HG03045 (cell line): ENCODE data around the gene DPM3.
"Not testable (repeated sequence)": the region's sequence is repeated elsewhere in the genome, so short reads cannot be mapped to it uniquely, and the experiment has no call there.

ENCODE experiments used
- ATAC-seq: cut with Tn5 transposase; IDR thresholded peaks from one replicate; pipeline ENCODE4 v1.9.1; 2021; ENCODE audit warnings: mild to moderate bottlenecking, moderate library complexity; ENCODE audit not compliant: unreplicated experiment

DPM3 gene

DNA sequence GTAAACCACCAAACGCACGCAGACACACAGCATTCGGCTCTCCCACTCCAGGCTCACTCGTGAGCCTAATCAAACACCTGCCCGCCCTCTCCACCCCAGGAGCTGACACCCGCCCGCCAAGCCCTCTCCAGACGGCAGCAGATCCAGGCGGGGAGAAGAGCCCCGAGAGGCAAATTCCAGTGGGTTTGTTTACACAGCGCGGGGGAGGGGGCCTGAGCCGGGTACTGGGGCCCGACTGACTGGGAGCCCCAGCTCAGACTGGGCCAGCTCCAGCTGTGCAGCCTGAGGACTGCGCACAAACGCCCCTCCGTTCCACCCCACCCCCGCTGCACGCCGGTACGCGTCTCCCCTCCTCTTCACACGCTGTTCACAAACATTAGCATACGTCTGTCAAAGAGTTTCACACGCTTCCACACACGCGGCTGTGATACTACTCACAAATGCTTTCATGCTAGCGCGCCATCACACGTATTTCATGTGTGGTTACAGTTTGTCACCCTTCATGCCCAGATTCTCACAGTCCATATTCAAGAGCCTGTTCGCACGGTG lies 13.7 kb downstream of the DPM3 start:
- no peak for ATAC-seq

DNA sequence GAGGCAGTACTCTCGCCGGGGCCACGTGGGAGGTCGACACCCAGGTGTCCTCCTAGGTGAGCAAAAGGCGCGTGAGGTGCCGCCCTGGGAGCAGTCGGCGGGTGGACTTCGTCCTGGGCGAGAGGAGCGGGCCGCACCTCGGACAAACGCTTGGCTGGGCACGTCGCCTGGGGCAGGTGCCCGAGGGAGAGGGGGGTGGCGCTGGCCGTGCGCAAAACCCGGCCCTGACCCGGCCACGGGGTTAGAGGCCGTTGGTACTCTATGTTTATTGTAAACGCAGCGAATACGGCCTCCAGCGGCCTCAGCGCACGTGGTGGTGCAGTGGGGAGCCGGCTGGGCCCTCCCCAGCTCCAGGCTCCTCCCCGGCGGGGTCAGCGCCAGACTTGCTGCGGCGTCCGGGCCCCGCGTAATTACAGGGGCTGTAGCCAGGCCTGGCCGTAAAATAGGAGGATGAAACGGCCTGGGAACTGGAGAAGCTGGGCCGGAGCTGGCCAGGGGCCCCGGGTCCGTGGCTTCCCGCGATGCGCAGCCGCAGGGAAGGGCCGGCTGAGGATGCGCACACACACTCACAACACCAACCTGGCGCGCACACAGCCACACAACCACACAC lies 14.3 kb downstream of the DPM3 start:
- ATAC-seq: no peak

DNA sequence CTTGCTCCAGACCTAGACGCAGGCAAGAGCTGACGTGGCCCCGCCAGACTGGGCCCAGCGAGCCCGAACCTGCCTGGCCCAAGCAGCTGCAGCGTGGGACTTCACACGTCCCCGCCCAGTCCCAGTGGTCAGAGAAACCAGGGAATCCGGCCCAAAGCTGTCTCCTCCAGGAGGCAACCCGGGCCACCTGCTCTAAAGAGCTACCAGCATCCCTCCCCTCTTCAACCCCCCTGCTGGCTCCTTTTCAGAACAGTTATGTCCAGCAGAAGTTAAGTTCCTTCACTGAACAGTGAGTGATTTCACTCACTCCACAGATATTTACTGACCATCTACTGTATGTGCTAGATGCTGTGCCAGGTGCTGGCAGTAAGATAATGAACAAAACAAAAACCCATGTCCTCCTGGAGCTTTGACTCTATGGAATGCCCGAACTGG lies 14.8 kb downstream of the DPM3 start:
- ATAC-seq: no peak

DNA sequence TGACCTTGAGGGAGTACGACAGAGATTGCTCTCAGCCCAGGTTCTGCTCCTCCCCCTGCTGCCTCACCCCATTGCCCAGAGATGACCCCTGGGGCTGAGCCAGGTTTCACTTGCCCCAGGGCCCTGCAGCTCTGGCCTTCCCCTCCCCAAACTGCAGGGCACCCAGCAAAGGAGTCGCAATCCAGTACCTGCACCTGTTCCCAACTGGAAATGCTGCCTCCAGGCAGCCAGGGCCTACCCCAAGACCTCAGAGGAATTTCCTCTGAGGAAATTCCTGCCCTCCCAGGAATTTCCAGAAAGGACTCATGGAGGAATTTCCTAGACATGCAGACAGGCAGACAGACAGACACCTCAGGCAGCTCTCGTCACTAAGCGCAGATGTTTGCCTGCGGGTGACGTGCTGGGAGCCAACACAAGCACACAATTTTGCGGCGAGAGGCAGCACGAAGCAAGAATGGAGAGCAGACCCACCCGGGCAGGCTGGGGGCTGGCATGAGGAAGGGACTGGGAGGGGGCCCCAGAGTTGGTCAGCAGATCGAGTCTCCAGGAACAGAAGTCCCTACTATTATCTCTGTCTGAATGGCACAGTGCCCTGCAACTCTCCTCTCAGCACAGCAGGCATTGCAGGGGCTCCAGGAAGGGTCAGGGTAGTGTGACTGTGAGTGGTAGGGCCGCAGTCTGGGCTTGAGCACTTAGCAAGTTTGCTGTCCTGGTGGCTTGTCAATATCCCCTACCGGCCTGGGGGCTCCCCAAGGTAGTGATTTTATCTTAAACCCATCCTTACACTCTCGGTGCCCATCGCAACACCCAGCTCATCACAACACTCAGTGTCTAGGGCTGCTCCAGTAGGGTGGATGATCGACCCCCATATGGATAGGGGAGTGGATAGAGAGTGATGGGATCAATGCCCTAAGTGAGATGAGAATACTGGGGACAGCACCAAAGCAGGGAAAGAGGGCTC lies 15.5 kb downstream of the DPM3 start:
- no peak for ATAC-seq

DNA sequence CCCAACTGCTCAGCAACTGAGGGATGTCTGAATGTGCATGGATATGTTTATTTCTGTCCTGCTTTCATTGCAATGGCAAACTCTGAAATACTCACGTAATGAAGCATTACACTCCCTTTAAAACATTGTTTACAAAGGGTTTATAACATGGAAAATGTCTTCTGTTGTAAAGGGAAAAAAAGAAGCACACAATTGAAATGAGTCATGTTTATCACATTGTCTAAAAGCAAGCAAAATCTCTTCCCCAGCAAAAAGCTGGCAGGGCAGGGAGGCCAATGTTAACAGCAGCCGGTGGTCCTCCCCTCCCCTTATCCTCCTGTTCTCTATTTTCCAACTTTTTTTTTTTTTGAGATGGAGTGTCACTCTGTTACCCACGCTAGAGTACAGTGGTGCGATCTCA lies 16.5 kb downstream of the DPM3 start:
- ATAC-seq: no peak

DNA sequence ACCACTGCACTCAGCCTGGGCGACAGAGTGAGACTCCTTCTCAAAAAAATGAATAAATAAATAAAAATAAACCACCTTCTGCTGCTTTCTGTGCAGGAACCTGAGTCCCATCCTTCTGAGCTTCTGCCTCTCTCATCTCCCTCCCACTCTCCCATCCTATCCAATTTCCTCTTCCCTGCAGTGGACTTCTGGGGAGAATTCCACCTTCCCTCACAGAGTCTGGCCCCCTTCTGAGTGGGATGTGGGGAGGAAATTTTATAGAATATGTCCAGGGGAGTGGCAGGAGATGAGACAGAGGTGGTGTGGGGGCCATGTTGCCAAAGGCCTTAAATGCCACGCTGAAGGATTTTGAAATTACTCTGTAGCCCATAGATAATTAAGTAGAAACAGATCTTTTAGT lies 18.0 kb downstream of the DPM3 start:
- no peak for ATAC-seq

DNA sequence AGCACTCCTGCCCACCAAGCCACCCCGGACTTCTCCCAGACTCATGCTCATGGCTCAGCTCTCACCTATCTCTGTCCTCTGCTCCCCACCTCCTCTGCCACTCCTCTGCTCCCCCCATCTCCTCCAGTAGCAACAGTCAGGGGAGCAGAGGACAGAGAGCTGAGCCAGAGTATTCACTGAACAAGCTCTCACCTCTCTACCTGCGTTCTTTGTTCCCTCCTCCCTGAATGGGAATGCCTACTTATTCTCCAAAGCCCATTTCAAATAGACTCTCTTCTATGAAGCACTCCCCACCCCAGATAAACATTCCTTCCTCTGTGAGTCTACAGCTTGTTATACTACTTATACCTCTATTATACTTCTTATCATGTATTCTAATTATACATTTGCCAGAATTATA lies 19.1 kb downstream of the DPM3 start:
- no peak for ATAC-seq

DNA sequence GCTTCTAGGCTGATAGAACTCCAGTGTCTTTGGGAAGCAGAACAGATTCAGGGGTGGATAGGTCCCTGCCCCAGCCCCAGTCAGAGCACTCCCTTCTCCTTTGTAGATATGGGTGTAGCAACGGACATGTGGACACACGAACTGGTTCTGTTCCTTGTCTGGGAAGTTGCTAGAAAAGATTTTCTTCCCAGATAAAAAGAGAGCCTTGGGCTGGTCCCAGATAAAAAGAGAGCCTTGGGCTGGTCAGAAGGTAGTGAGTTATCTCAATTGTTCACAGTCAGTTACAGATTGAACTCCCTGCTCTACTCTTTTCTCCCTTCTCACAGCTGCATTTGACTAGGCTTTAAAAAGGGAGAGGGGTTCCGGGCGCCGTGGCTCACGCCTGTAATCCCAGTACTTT lies 20.1 kb downstream of the DPM3 start:
- ATAC-seq: no peak

DNA sequence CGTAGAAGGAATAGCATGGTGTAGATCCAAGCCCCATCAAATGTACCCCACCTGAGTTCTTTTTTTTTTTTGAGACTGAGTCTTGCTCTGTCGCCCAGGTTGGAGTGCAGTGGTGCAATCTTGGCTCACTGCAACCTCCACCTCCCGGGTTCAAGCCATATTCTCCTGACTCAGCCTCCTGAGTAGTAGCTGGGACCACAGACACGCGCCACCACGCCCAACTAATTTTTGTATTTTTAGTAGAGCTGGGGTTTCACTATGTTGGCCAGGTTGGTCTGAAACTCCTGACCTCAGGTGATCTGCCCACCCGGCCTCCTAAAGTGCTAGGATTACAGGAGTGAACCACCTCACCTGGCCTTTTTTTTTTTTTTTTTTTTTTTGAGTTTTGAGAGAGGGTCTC lies 22.2 kb downstream of the DPM3 start:
- not testable (repeated sequence) for ATAC-seq

DNA sequence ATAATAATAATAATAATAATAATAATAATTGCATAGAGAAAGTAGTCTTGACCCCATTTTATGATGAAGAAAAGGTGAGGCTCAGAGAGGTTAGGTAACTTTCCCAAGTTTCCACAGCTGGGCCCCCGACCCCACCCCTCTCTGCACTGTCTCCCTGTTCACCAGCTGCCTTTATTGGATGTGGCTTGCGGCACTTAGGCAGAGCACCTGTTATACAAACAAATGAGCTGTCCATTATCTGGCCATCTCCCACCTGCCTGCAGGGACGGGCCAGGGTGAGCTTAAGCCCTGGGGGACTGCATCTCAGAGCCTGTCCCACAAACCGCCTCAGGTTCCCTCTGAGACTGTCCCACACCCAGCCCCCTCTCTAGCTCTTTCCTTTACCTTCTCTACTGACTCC lies 22.7 kb downstream of the DPM3 start:
- ATAC-seq: no peak

DNA sequence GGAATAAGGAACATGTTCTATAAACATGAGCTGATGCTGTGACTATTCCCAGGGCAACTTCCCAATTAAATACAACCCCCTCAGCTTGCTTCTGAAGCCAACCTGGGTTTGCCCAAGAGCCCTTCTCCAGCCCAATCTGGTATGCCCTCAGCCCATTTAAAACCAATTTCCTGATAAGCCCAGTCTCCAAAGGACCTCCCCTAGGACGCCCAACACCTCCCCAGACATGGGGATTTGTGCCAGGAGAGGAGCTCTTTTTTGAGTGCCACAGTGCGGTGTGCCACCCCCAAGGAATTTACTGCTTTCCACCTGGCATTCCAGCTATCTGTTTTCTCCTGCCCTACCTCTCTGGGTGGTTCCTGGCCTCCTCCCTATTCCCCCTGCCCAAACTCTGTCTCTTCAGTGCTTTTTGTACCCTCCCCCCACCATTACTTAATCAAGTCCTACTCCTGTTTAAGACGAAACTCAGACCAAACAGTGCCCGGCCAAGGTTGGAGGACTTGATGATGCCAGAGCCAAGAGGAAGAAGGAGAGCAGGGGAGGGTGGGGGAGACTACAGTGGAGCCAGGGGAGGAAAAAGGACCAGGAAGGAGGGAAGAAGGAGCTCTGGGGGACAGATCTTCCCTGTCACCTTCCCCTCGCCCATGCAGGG lies 24.1 kb downstream of the DPM3 start:
- no peak for ATAC-seq

DNA sequence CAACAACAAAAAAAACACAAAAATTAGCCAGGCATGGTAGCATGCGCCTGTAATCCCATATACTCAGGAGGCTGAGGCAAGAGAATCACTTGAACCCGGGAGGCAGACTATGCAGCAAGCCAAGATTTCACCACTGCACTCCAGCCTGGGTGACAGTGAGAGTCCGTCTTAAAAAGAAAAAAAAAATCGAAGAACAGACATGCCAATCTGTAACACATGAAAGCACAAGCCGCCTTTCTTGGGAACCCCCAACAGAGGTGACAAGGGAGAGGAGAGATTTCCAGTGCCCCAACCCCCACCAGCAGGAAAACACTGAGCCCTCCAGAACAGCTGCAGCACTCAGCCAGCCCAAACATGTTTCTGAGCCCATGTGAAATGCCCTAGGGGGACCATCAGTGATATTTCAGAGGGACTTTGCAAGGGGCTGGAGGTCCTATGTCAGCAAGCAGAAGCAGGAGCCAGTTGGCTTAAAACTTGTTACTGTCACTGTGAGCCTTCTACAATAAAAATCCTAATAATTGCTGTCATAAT lies 26.8 kb downstream of the DPM3 start:
- no peak for ATAC-seq

DNA sequence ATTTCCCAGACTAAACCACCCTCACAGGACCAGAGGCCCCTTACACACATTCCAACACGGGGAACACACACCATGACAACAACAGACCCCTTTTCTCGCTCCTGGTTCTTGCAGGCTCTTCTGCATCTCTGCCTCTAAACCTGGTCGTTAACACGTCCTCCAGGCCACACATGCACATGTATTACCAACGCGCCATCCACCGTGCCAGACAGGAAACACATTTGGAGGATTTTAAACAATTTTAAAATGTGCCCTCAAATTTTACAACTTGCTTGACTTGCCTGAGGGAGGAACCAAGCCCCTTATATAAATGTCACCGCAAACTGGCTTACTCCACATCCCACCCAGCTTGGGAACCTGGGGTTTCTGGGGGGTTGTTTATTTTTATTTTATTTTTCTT lies 29.5 kb downstream of the DPM3 start:
- no peak for ATAC-seq

DNA sequence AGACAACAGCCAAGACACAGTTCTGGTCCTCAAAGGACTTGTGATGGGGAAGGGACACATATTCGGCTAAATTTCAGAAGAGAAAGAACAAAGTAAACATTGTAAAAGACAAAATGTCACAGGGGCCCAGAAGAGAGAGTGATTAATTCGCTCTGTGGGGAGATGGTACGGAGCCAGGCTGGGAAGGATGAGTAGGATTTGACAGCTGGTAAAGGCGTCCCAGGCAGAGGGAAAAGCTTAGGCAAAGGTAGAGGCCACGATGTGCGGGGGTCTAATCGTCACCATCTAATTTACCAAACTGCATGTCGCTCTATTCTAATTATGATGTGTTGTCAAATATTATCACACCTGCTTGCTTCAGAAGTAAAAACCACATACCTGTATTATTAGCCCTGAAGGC lies 29.9 kb downstream of the DPM3 start:
- no peak for ATAC-seq

DNA sequence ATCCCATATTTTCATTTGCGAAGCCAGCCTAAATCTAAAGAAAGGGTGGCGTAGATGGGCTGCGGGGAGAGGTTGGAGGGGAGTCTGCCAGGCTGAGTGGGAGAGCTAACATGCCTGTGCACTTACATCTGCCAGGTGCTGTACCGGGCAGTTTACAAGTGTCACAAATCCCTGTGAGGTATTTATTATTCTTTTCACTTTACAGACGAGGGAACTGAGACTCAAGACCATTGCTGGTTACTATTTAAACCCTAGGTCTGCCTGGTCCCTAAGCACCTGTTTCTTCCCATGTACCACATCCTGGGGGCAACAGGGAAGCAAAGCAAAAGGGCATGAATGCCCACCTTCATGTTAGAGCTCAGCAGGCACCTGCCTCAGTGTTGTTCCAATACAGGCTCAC lies 32.0 kb downstream of the DPM3 start:
- no peak for ATAC-seq

DNA sequence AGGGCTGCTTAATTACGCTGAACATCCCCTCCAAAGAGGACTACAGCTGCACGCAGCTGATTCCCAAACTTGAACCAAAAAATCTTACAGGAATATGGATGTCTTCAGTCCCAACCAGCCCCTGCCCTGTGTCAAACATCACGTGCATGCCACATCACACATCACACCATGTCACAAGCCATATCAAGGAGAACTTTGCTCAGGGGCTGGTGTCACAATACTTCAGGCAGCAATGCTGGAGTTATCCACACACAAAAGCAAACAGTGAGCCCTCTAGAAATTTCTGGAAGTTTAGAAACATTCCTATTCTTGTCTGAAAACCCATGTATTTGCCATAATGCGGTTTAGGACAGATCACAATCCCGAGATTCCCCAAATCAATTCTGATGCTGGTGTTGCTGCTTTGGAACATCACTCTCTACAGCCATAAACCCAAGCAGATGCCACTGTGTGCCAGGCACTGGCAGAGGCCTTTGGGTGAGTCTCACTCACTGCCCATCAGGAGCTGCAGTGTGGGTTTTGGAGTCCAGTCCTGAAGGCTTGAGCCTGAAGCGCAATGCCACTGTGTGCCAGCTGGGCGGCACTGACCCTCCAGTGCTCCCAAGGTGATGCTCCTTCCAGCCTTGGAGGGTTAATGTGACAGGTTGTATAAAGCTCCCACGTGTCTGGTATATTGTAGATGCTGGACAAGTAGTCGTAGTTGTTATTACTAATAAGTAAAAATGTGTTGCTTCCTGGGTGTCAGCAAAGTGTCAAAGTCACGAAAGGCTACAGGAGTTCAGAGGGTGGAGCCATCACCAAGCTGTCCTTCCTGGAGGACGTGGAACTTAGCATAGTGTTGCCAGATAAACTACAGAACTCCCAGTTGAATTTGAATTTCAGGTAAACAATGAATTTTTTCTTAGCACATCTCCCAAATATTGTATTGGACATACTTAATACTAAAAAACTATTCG lies 32.7 kb downstream of the DPM3 start:
- no peak for ATAC-seq

DNA sequence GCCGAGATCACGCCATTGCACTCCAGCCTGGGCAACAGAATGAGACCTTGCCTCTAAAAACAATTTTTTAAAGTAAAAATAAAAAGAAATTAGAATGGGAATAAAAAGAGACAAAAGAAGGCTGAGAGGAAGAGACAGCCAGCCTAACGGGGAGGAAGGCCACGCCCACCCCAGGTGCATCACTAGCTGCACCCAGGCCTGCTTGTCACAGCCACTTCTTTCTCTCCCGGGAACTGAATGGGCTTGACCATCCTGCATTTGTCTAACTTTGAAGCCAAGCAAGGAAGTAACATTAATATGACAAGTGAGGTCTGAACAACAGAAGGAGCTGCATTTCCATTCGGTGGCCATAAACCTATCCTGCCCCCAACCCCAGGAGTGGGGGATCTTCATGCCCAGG lies 33.5 kb downstream of the DPM3 start:
- ATAC-seq: no peak

DNA sequence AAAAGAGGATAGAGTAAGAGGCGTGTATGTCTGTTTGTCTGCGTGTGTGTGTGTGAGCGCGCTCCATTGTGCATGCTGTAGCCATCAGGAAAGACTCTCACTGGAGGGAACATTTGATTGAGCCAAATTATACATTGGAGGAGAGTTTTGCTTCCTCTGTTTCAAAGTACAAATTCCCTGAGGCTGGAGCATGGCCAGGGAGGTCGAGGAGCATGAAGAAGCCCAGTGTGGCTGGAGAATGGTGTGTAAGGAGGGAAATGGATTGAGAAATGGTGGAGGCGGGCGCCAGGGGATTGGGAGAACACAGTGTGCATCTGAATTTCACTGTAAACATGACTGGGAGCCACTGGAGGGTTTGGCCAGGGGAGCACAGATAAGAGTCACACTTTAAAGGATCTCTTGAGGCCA lies 34.7 kb downstream of the DPM3 start:
- ATAC-seq: no peak

DNA sequence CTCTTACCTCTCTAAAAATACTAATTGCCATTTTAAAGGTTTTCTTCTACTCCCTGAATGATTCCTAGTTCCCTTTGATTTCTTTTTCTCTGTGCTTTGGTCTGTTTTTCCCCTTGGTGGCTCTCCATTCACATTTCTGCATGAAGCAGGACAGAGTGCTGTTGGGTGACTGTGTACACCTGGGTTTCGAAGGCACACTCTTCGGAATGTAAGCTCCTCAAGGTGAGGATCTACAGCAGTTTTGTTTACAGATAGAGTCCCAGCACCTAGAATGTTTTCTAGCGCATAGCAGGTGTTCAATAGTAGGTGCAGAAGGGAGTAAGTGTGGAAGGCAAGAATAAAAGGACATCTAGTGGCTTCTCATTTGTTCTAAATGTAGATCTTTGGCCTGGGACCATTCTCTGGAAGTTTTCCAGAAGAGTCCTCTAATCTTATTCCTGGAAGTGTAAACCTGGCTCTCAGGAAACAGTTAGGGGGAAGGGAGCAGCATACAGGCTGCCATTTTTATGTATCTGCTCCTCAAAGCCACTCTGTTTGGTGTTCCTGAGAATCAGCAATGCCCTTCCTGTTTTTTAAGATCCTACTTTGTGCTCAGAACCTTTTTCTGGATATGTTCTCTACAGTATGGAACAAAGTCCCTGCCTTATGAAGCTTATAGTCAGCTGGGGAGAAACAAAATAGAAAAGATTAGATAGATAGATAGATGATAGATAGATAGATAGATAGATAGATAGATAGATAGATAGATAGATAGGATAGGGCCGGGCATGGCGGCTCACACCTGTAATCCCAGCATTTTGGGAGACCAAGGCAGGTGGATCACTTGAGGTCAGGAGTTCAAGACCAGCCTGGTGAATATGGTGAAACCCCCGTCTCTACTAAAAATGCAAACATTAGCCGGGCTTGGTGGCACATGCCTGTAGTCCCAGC lies 35.5 kb downstream of the DPM3 start:
- no peak for ATAC-seq
